ENCODE data around the gene XBP1. TPM values are rescaled to one million over a fixed set of nuclear protein-coding genes. Genes with fewer than 3 reads are reported as not detected.
"Not testable (repeated sequence)": the region's sequence is repeated elsewhere in the genome, so short reads cannot be mapped to it uniquely, and the experiment has no call there.

The XBP1 gene
- total and polyA plus RNA-seq, 9 donors = 56.2 to 88.6 (median 67.0) TPM

GRCh38 chr22:28773461-28773867, 26.9 kb downstream of the XBP1 start:
- H3K36me3 ChIP-seq (ENCODE audit: control insufficient read depth, insufficient read depth, low read length) = peaks cover 22% of the 10 kb centered on the region
- 0% methylated on average over 3 of the region's 10 CpGs for WGBS (ENCODE audit: insufficient coverage)

GRCh38 chr22:28772633-28773460, 27.5 kb downstream of the XBP1 start, which contains the start of gene CCDC117:
CCDC117 (plus strand) TSS chr22:28772695; CDS start chr22:28772850, 155 bp downstream.
- Histone ChIP-seq H3K36me3 (ENCODE audit: control insufficient read depth, insufficient read depth, low read length) (peaks cover 21% of the 10 kb centered on the region), H3K9me3 (replicated peaks; ENCODE audit: control insufficient read depth, low read depth, low read length) (no peaks in the 10 kb centered on the region), H3K4me1 (ENCODE audit: control insufficient read depth, insufficient read depth, low read length) (no peaks in the 10 kb centered on the region), H3K27ac (ENCODE audit: low read length) (peak within 1 kb of the TSS; percentile 89), H3K27me3 (ENCODE audit: control insufficient read depth, insufficient read depth, low read length) (no peaks in the 10 kb centered on the region), H3K4me3 (ENCODE audit: low read length) (peak within 1 kb of the TSS; percentile 83)
- under 1% methylated on average over 84 of the region's 92 CpGs for WGBS (ENCODE audit: insufficient coverage)
- DNase-seq = peak; percentile 99

More at GRCh38 chr22:28773461-28773867, 26.9 kb downstream of the XBP1 start:
- Histone ChIP-seq H3K27me3 (ENCODE audit: control insufficient read depth, insufficient read depth, low read length) (no peaks in the 10 kb centered on the region), H3K9me3 (replicated peaks; ENCODE audit: control insufficient read depth, low read depth, low read length) (no peaks in the 10 kb centered on the region), H3K27ac (ENCODE audit: low read length) (peak overlapping the region; percentile 89), H3K4me1 (ENCODE audit: control insufficient read depth, insufficient read depth, low read length) (no peaks in the 10 kb centered on the region), H3K4me3 (ENCODE audit: low read length) (peak overlapping the region; percentile 83)
- no peak for DNase-seq

- WGBS (ENCODE audit: insufficient coverage) = 75% methylated on average over 1 of the region's 5 CpGs
- H3K4me1 ChIP-seq (ENCODE audit: control insufficient read depth, insufficient read depth, low read length) = no peaks in the 10 kb centered on the region
- no peaks in the 10 kb centered on the region for H3K9me3 ChIP-seq (replicated peaks; ENCODE audit: control insufficient read depth, low read depth, low read length)
- no peak overlapping the region for H3K4me3 ChIP-seq (ENCODE audit: low read length)
- DNase-seq = no peak
- no peak overlapping the region for H3K27ac ChIP-seq (ENCODE audit: low read length)
- no peaks in the 10 kb centered on the region for H3K27me3 ChIP-seq (ENCODE audit: control insufficient read depth, insufficient read depth, low read length)
- H3K36me3 ChIP-seq (ENCODE audit: control insufficient read depth, insufficient read depth, low read length) = peaks cover 16% of the 10 kb centered on the region
Measured at GRCh38 chr22:28771195-28771791, 29.1 kb downstream of the XBP1 start.

GRCh38 chr22:28769394-28770085, 30.8 kb downstream of the XBP1 start:
- H3K27ac ChIP-seq (ENCODE audit: low read length) = no peak overlapping the region
- H3K27me3 ChIP-seq (ENCODE audit: control insufficient read depth, insufficient read depth, low read length) = no peaks in the 10 kb centered on the region
- H3K4me1 ChIP-seq (ENCODE audit: control insufficient read depth, insufficient read depth, low read length) = no peaks in the 10 kb centered on the region
- WGBS (ENCODE audit: insufficient coverage) = 89% methylated on average over 11 of the region's 14 CpGs
- DNase-seq = no peak
- no peaks in the 10 kb centered on the region for H3K9me3 ChIP-seq (replicated peaks; ENCODE audit: control insufficient read depth, low read depth, low read length)
- H3K4me3 ChIP-seq (ENCODE audit: low read length) = no peak overlapping the region
- H3K36me3 ChIP-seq (ENCODE audit: control insufficient read depth, insufficient read depth, low read length) = peaks cover 4% of the 10 kb centered on the region

GRCh38 chr22:28768701-28769393, 31.5 kb downstream of the XBP1 start:
- no peaks in the 10 kb centered on the region for H3K36me3 ChIP-seq (ENCODE audit: control insufficient read depth, insufficient read depth, low read length)
- H3K4me3 ChIP-seq (ENCODE audit: low read length) = no peak overlapping the region
- H3K27me3 ChIP-seq (ENCODE audit: control insufficient read depth, insufficient read depth, low read length) = no peaks in the 10 kb centered on the region
- WGBS (ENCODE audit: insufficient coverage) = 100% methylated on average over 4 of the region's 6 CpGs
- DNase-seq = no peak
- H3K27ac ChIP-seq (ENCODE audit: low read length) = no peak overlapping the region
- no peaks in the 10 kb centered on the region for H3K4me1 ChIP-seq (ENCODE audit: control insufficient read depth, insufficient read depth, low read length)
- H3K9me3 ChIP-seq (replicated peaks; ENCODE audit: control insufficient read depth, low read depth, low read length) = no peaks in the 10 kb centered on the region

GRCh38 chr22:28766628-28767027, 33.7 kb downstream of the XBP1 start:
- no peaks in the 10 kb centered on the region for H3K27me3 ChIP-seq (ENCODE audit: control insufficient read depth, insufficient read depth, low read length)
- H3K9me3 ChIP-seq (replicated peaks; ENCODE audit: control insufficient read depth, low read depth, low read length) = no peaks in the 10 kb centered on the region
- no peak for DNase-seq
- WGBS (ENCODE audit: insufficient coverage) = no CpG with 5 or more reads among the region's 3 CpGs
- no peak overlapping the region for H3K4me3 ChIP-seq (ENCODE audit: low read length)
- no peaks in the 10 kb centered on the region for H3K36me3 ChIP-seq (ENCODE audit: control insufficient read depth, insufficient read depth, low read length)
- H3K27ac ChIP-seq (ENCODE audit: low read length) = no peak overlapping the region
- no peaks in the 10 kb centered on the region for H3K4me1 ChIP-seq (ENCODE audit: control insufficient read depth, insufficient read depth, low read length)

- not testable (repeated sequence) for DNase-seq; H3K4me1 ChIP-seq (ENCODE audit: control insufficient read depth, insufficient read depth, low read length); H3K27ac ChIP-seq (ENCODE audit: low read length); H3K36me3 ChIP-seq (ENCODE audit: control insufficient read depth, insufficient read depth, low read length); H3K9me3 ChIP-seq (replicated peaks; ENCODE audit: control insufficient read depth, low read depth, low read length); H3K27me3 ChIP-seq (ENCODE audit: control insufficient read depth, insufficient read depth, low read length); H3K4me3 ChIP-seq (ENCODE audit: low read length)
- WGBS (ENCODE audit: insufficient coverage) = 96% methylated on average over 4 of the region's 4 CpGs
Measured at GRCh38 chr22:28762000-28762399, 38.4 kb downstream of the XBP1 start.

GRCh38 chr22:28761449-28761755, 39.0 kb downstream of the XBP1 start:
- Histone ChIP-seq H3K27me3 (ENCODE audit: control insufficient read depth, insufficient read depth, low read length) (no peaks in the 10 kb centered on the region), H3K9me3 (replicated peaks; ENCODE audit: control insufficient read depth, low read depth, low read length) (no peaks in the 10 kb centered on the region), H3K4me1 (ENCODE audit: control insufficient read depth, insufficient read depth, low read length) (no peaks in the 10 kb centered on the region), H3K27ac (ENCODE audit: low read length) (no peak overlapping the region), H3K4me3 (ENCODE audit: low read length) (no peak overlapping the region), H3K36me3 (ENCODE audit: control insufficient read depth, insufficient read depth, low read length) (peaks cover 4% of the 10 kb centered on the region)
- DNase-seq = no peak
- WGBS (ENCODE audit: insufficient coverage) = 86% methylated on average over 7 of the region's 10 CpGs

GRCh38 chr22:28759861-28760560, 40.4 kb downstream of the XBP1 start:
- Histone ChIP-seq H3K36me3 (ENCODE audit: control insufficient read depth, insufficient read depth, low read length) (peaks cover 4% of the 10 kb centered on the region), H3K4me3 (ENCODE audit: low read length) (no peak overlapping the region), H3K4me1 (ENCODE audit: control insufficient read depth, insufficient read depth, low read length) (no peaks in the 10 kb centered on the region), H3K27me3 (ENCODE audit: control insufficient read depth, insufficient read depth, low read length) (no peaks in the 10 kb centered on the region), H3K9me3 (replicated peaks; ENCODE audit: control insufficient read depth, low read depth, low read length) (no peaks in the 10 kb centered on the region), H3K27ac (ENCODE audit: low read length) (no peak overlapping the region)
- no CpG with 5 or more reads among the region's 3 CpGs for WGBS (ENCODE audit: insufficient coverage)
- no peak for DNase-seq
